HG03175 (cell line): ENCODE measurements around the gene KCNAB1.
A peak's percentile ranks its signal among the peaks of the same experiment; 100 is the strongest.
"Not testable (repeated sequence)": the region's sequence is repeated elsewhere in the genome, so short reads cannot be mapped to it uniquely, and the experiment has no call there.

Experiments used
- ATAC-seq: cut with Tn5 transposase; IDR thresholded peaks from one replicate; pipeline ENCODE4 v1.9.1; 2021; ENCODE audit warnings: mild to moderate bottlenecking, moderate library complexity; ENCODE audit not compliant: unreplicated experiment

KCNAB1 gene

GRCh38 chr3:156120528-156121251 is at the start of gene KCNAB1:
Gene KCNAB1, plus strand, starts transcription at chr3:156120578.
- no peak for ATAC-seq

- ATAC-seq, result no peak
Measured at GRCh38 chr3:156071031-156071430, 49.3 kb upstream of the KCNAB1 start.

GRCh38 chr3:156072950-156073657 is 47.3 kb upstream of the KCNAB1 start:
- not testable (repeated sequence) for ATAC-seq

GRCh38 chr3:156090126-156090525 is 30.3 kb upstream of the KCNAB1 start:
- no peak for ATAC-seq

- ATAC-seq, result no peak
Measured at GRCh38 chr3:156093964-156094363, 26.4 kb upstream of the KCNAB1 start.

GRCh38 chr3:156094391-156094790 is 26.0 kb upstream of the KCNAB1 start:
- no peak for ATAC-seq

GRCh38 chr3:156095652-156096051 is 24.7 kb upstream of the KCNAB1 start:
- not testable (repeated sequence) for ATAC-seq

- peak; percentile 94 for ATAC-seq
Measured at GRCh38 chr3:156098437-156099035, 21.8 kb upstream of the KCNAB1 start.

GRCh38 chr3:156099348-156099747 is 21.0 kb upstream of the KCNAB1 start:
- not testable (repeated sequence) for ATAC-seq

GRCh38 chr3:156099984-156100383 is 20.4 kb upstream of the KCNAB1 start:
- ATAC-seq, result not testable (repeated sequence)

- no peak for ATAC-seq
Measured at GRCh38 chr3:156102267-156102931, 18.0 kb upstream of the KCNAB1 start.

GRCh38 chr3:156106721-156107373 is 13.5 kb upstream of the KCNAB1 start:
- no peak for ATAC-seq

- no peak for ATAC-seq
Measured at GRCh38 chr3:156107504-156107903, 12.9 kb upstream of the KCNAB1 start.

- ATAC-seq, result no peak
Measured at GRCh38 chr3:156108616-156109015, 11.8 kb upstream of the KCNAB1 start.

- ATAC-seq, result no peak
Measured at GRCh38 chr3:156109989-156110388, 10.4 kb upstream of the KCNAB1 start.

- no peak for ATAC-seq
Measured at GRCh38 chr3:156126467-156126866, 6.1 kb downstream of the KCNAB1 start.

- no peak for ATAC-seq
Measured at GRCh38 chr3:156131241-156131640, 10.9 kb downstream of the KCNAB1 start.

GRCh38 chr3:156131799-156132198 is 11.4 kb downstream of the KCNAB1 start:
- ATAC-seq, result no peak

- no peak for ATAC-seq
Measured at GRCh38 chr3:156132313-156132712, 11.9 kb downstream of the KCNAB1 start.

GRCh38 chr3:156133076-156133475 is 12.7 kb downstream of the KCNAB1 start:
- ATAC-seq, result no peak
